ENCODE measurements around the gene MDM1. TPM values are rescaled to one million over a fixed set of nuclear protein-coding genes. Genes with fewer than 3 reads are reported as not detected.

Gene MDM1
- polyA plus RNA-seq, 1 donor (not counting 4 experiments of a cell fraction or from before 2014, with no cell fraction given): 7.5 TPM

DNA sequence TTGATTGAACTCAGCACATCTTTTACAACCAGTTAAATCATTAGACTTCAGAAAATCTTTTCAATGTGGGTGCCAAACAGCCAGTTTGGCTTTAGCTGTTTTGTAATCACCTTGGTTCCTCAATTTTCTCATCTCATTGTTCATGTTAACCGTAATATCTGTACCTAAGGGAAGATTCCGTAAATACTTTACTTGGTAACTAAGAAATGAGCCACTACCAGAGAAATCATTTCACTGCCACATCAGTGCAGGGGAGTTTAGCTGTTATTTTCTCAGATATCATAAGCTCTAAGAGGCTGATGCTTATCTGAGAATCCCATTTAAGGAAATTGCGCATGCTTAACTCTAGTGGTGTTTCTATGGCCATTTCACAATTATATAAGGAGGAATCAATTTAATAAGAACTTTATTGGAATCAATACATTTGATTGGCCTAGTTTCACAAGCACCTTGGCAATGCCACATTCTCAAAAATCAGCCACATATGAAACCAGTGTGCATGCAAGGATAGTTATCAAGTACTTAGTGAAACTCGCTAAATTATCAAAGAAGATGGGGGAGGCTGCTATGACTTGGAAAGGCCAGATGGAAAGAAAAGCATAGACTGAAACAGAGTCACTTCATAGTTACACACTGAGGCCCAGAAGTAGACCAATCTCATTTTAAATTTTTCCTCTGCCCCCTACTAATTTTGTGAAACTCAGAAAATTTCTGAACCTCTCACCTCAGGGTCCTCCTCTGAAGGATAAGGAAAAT lies 50.7 kb downstream of the MDM1 start:
- H3K4me1 ChIP-seq (ENCODE audit: control insufficient read depth, extremely low read depth, insufficient read depth, low read length): peaks cover 10% of the 10 kb centered on the region
- no peaks in the 10 kb centered on the region for H3K27me3 ChIP-seq (ENCODE audit: control insufficient read depth, extremely low read depth, insufficient read depth, low read length)
- no peak overlapping the region for H2AFZ ChIP-seq (ENCODE audit: control insufficient read depth, low read length)
- FAIRE-seq (no peak), DNase-seq (ENCODE audit: low read depth, low spot score) (no peak)
- H4K20me1 ChIP-seq (ENCODE audit: control insufficient read depth, extremely low read depth, insufficient read depth, low read length): no peaks in the 10 kb centered on the region
- TF ChIP-seq EZH2 (IDR thresholded peaks at IDR 0.05; ENCODE audit: low read length): no peak
- TF ChIP-seq, protein P1, sequence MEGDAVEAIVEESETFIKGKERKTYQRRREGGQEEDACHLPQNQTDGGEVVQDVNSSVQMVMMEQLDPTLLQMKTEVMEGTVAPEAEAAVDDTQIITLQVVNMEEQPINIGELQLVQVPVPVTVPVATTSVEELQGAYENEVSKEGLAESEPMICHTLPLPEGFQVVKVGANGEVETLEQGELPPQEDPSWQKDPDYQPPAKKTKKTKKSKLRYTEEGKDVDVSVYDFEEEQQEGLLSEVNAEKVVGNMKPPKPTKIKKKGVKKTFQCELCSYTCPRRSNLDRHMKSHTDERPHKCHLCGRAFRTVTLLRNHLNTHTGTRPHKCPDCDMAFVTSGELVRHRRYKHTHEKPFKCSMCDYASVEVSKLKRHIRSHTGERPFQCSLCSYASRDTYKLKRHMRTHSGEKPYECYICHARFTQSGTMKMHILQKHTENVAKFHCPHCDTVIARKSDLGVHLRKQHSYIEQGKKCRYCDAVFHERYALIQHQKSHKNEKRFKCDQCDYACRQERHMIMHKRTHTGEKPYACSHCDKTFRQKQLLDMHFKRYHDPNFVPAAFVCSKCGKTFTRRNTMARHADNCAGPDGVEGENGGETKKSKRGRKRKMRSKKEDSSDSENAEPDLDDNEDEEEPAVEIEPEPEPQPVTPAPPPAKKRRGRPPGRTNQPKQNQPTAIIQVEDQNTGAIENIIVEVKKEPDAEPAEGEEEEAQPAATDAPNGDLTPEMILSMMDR (optimal IDR thresholded peaks at IDR 0.05 in 1 of 3, IDR thresholded peaks at IDR 0.05 in 1 of 3, conservative IDR thresholded peaks at IDR 0.05 in 1 of 3; ENCODE audit: extremely low read depth in 1 of 3, insufficient read depth in 2 of 3, low read length in 3 of 3): no peak
- H3K36me3 ChIP-seq (ENCODE audit: control insufficient read depth in 2 of 2, extremely low read depth in 1 of 2, insufficient read depth in 2 of 2, low read length in 2 of 2): no peaks in the 10 kb centered on the region
- no peak overlapping the region for H3K9ac ChIP-seq (ENCODE audit: control insufficient read depth, extremely low read depth, insufficient read depth, low read length)
- dilution Hi-C loops (cut with MboI; ENCODE audit: extremely low pct_ligation_motif_present, low sequenced_read_pairs): no loop called here
- no peak overlapping the region for H3K4me3 ChIP-seq (ENCODE audit: control insufficient read depth in 2 of 3, extremely low read depth in 1 of 3, insufficient read depth in 2 of 3, low read depth in 1 of 3, low read length in 3 of 3)
- no peak overlapping the region for H3K27ac ChIP-seq (ENCODE audit: control insufficient read depth, insufficient read depth, low read length)
- H3K4me2 ChIP-seq (ENCODE audit: control insufficient read depth, extremely low read depth, insufficient read depth, low read depth, low read length): no peak overlapping the region
- H3K9me3 ChIP-seq (ENCODE audit: control insufficient read depth, low read depth, low read length): no peaks in the 10 kb centered on the region
- no peaks in the 10 kb centered on the region for H3K9me1 ChIP-seq (ENCODE audit: control insufficient read depth, extremely low read depth, insufficient read depth, low read length)
- no peaks in the 10 kb centered on the region for H3K79me2 ChIP-seq (ENCODE audit: control insufficient read depth, insufficient read depth, low read length)

- Histone ChIP-seq H3K79me2 (ENCODE audit: control insufficient read depth, insufficient read depth, low read length) (no peaks in the 10 kb centered on the region), H3K27ac (ENCODE audit: control insufficient read depth, insufficient read depth, low read length) (no peak overlapping the region), H3K9me3 (ENCODE audit: control insufficient read depth, low read depth, low read length) (no peaks in the 10 kb centered on the region), H3K36me3 (ENCODE audit: control insufficient read depth in 2 of 2, extremely low read depth in 1 of 2, insufficient read depth in 2 of 2, low read length in 2 of 2) (no peaks in the 10 kb centered on the region), H3K4me2 (ENCODE audit: control insufficient read depth, extremely low read depth, insufficient read depth, low read depth, low read length) (no peak overlapping the region), H2AFZ (ENCODE audit: control insufficient read depth, low read length) (no peak overlapping the region), H3K9ac (ENCODE audit: control insufficient read depth, extremely low read depth, insufficient read depth, low read length) (no peak overlapping the region), H3K27me3 (ENCODE audit: control insufficient read depth, extremely low read depth, insufficient read depth, low read length) (no peaks in the 10 kb centered on the region), H3K4me3 (ENCODE audit: control insufficient read depth in 2 of 3, extremely low read depth in 1 of 3, insufficient read depth in 2 of 3, low read depth in 1 of 3, low read length in 3 of 3) (no peak overlapping the region), H4K20me1 (ENCODE audit: control insufficient read depth, extremely low read depth, insufficient read depth, low read length) (no peaks in the 10 kb centered on the region), H3K4me1 (ENCODE audit: control insufficient read depth, extremely low read depth, insufficient read depth, low read length) (peaks cover 10% of the 10 kb centered on the region), H3K9me1 (ENCODE audit: control insufficient read depth, extremely low read depth, insufficient read depth, low read length) (no peaks in the 10 kb centered on the region)
- TF ChIP-seq, protein P1 (optimal IDR thresholded peaks at IDR 0.05 in 1 of 3, IDR thresholded peaks at IDR 0.05 in 1 of 3, conservative IDR thresholded peaks at IDR 0.05 in 1 of 3; ENCODE audit: extremely low read depth in 1 of 3, insufficient read depth in 2 of 3, low read length in 3 of 3): no peak
- no peak for TF ChIP-seq EZH2 (IDR thresholded peaks at IDR 0.05; ENCODE audit: low read length)
- DNase-seq (ENCODE audit: low read depth, low spot score) (no peak), FAIRE-seq (no peak)
- dilution Hi-C loops (cut with MboI; ENCODE audit: extremely low pct_ligation_motif_present, low sequenced_read_pairs): no loop called here
Observed at GRCh38 chr12:68280240-68280639, 51.9 kb downstream of the MDM1 start.
